A549 (cell line): ENCODE results near the gene TEX55. TPM values are rescaled to one million over a fixed set of nuclear protein-coding genes. Genes with fewer than 3 reads are reported as not detected.

Experiments
- ATAC-seq, 2 experiments: fragments of 200-7000 bp in 1 of 2; fragments of >200 bp in 1 of 2; cut with Nextera tagmentation in 1 of 2; cut with Tn5 transposase in 1 of 2; 3 replicates each; pipeline versions ENCODE4 v1.8.0 to v1.9.1; 2018 to 2020; ENCODE audit warnings: mild to moderate bottlenecking in 1 of 2, moderate library complexity in 1 of 2
- CTCF ChIA-PET: fragments of 300-600 bp; sonication (Branson Sonifier 250); formaldehyde crosslinking; extraction: SDS; loops from one replicate; lab custom pipeline; 2021; ENCODE audit warnings: antibody characterized with exemption, inconsistent platforms; lab: Yijun Ruan, JAX
- POLR2A ChIA-PET: fragments of 350-600 bp; formaldehyde crosslinking; extraction: SDS; loops from one replicate; lab custom pipeline; 2021; ENCODE audit warnings: antibody characterized with exemption, inconsistent platforms; lab: Yijun Ruan, JAX
- DNase-seq, 2 experiments: peaks; one replicate each; pipeline versions ENCODE4 v3.0.0 to v3.0.0-alpha.2; 2011 to 2016; ENCODE audit warnings: low read depth in 1 of 2, low spot score in 1 of 2
- FAIRE-seq: peaks from 2 replicates; lab custom pipeline; 2011; peaks lifted over from hg19 to GRCh38; lab: Jason Lieb, UNC
- H3K27ac ChIP-seq, 2 experiments: fragments of >200 bp; sonication (Bioruptor Twin); formaldehyde crosslinking; 3 replicates each; pipeline ENCODE4 v1.5.1; 2016 to 2017
- H3K4me1 ChIP-seq: fragments of >200 bp; sonication (Bioruptor Twin); formaldehyde crosslinking; 3 replicates; pipeline ENCODE4 v1.6.1; 2016
- H3K4me2 ChIP-seq: fragments of >200 bp; sonication (Bioruptor Twin); formaldehyde crosslinking; 3 replicates; pipeline ENCODE4 v1.6.1; 2016
- H3K4me3 ChIP-seq: fragments of >200 bp; sonication (Bioruptor Twin); formaldehyde crosslinking; 3 replicates; pipeline ENCODE4 v1.5.1; 2016
- H3K9me3 ChIP-seq: fragments of >200 bp; sonication (Bioruptor Twin); formaldehyde crosslinking; 3 replicates; pipeline ENCODE4 v1.6.1; 2016
- CEBPB ChIP-seq, 2 experiments: fragments of >200 bp in 1 of 2; sonication (Bioruptor Twin) in 1 of 2; formaldehyde crosslinking in 1 of 2; IDR thresholded peaks; 2 replicates each; pipeline ENCODE4 v1.6.1; 2012 to 2016
- EP300 ChIP-seq, 2 experiments: fragments of >200 bp; sonication (Bioruptor Twin); formaldehyde crosslinking; IDR thresholded peaks; 2 replicates in 1 of 2; 3 replicates in 1 of 2; pipeline ENCODE4 v1.6.1; 2016 to 2017
- ESRRA ChIP-seq: fragments of 150-350 bp; IDR thresholded peaks from 2 replicates; pipeline ENCODE4 v1.6.1; 2014; ENCODE audit warnings: mild to moderate bottlenecking, low read length, borderline replicate concordance
- FOSB ChIP-seq: fragments of 250-450 bp; sonication (Bioruptor Pico); IDR thresholded peaks from 2 replicates; pipeline ENCODE4 v1.5.0; 2020; ENCODE audit warnings: mild to moderate bottlenecking, moderate library complexity
- FOSL2 ChIP-seq, 2 experiments: fragments of 450-650 bp in 1 of 2; fragments of >200 bp in 1 of 2; sonication (Bioruptor Twin) in 1 of 2; formaldehyde crosslinking; IDR thresholded peaks; 2 replicates each; pipeline versions ENCODE4 v1.5.0 to v1.6.1; 2016 to 2020; ENCODE audit warnings: mild to moderate bottlenecking in 1 of 2, moderate library complexity in 1 of 2
- GATA3 ChIP-seq: IDR thresholded peaks from 2 replicates; pipeline ENCODE4 v1.6.1; 2012; ENCODE audit warnings: borderline replicate concordance
- HEYL ChIP-seq: fragments of 250-450 bp; sonication (Bioruptor Pico); IDR thresholded peaks from 2 replicates; pipeline ENCODE4 v1.8.0; 2021; ENCODE audit warnings: mild to moderate bottlenecking, moderate library complexity
- HOXB13 ChIP-seq: fragments of 250-450 bp; sonication (Bioruptor Pico); IDR thresholded peaks from 2 replicates; pipeline ENCODE4 v1.5.0; 2020; ENCODE audit warnings: low read depth, mild to moderate bottlenecking, moderate library complexity
- JUN ChIP-seq, 2 experiments: fragments of >200 bp; sonication (Bioruptor Twin); formaldehyde crosslinking; IDR thresholded peaks; 2 replicates in 1 of 2; 3 replicates in 1 of 2; pipeline ENCODE4 v1.6.1; 2016 to 2017
- KDM5A ChIP-seq: fragments of 200-600 bp; sonication (generic); IDR thresholded peaks from 2 replicates; pipeline ENCODE4 v1.6.1; 2016; ENCODE audit warnings: antibody characterized with exemption, mild to moderate bottlenecking
- MAFK ChIP-seq: fragments of 450-650 bp; IDR thresholded peaks from 2 replicates; pipeline ENCODE4 v1.6.1; 2014; ENCODE audit not compliant: partially characterized antibody
- MAZ ChIP-seq: fragments of 150-350 bp; IDR thresholded peaks from 2 replicates; pipeline ENCODE4 v1.6.1; 2014; ENCODE audit warnings: antibody characterized with exemption, low read depth, low read length, borderline replicate concordance
- MYC ChIP-seq: IDR thresholded peaks from 2 replicates; pipeline ENCODE4 v1.6.1; 2012; ENCODE audit warnings: mild to moderate bottlenecking, inconsistent platforms, low read length, improper control_type of control experiment, borderline replicate concordance
- NFE2L2 ChIP-seq: fragments of 150-350 bp; conservative IDR thresholded peaks from 2 replicates; pipeline ENCODE4 v1.6.1; 2014; ENCODE audit warnings: low read length
- POLR2A ChIP-seq: IDR thresholded peaks from 2 replicates; pipeline ENCODE4 v1.6.1; 2012; ENCODE audit warnings: mild to moderate bottlenecking, low read length
- RAD21 ChIP-seq, 2 experiments: fragments of >200 bp in 1 of 2; sonication (Bioruptor Twin) in 1 of 2; formaldehyde crosslinking in 1 of 2; IDR thresholded peaks in 1 of 2; conservative IDR thresholded peaks in 1 of 2; 2 replicates in 1 of 2; 3 replicates in 1 of 2; pipeline ENCODE4 v1.6.1; 2012 to 2018; ENCODE audit warnings: inconsistent platforms in 1 of 2
- RARB ChIP-seq: fragments of 250-450 bp; sonication (Bioruptor Pico); IDR thresholded peaks from 2 replicates; pipeline ENCODE4 v1.8.0; 2021; ENCODE audit warnings: mild to moderate bottlenecking, moderate library complexity
- SMC3 ChIP-seq: fragments of >200 bp; sonication (Bioruptor Twin); formaldehyde crosslinking; IDR thresholded peaks from 3 replicates; pipeline ENCODE4 v1.6.1; 2018; ENCODE audit warnings: inconsistent platforms
- ZC3H11A ChIP-seq: fragments of 450-650 bp; IDR thresholded peaks from 2 replicates; pipeline ENCODE4 v1.6.1; 2014; ENCODE audit warnings: antibody characterized with exemption, mild to moderate bottlenecking
- WGBS: methylation state at CpG from one replicate; pipeline ENCODE4 v1.1.6; 2017; ENCODE audit errors: missing lambda C conversion rate; 5-methylcytosine and 5-hydroxymethylcytosine counted together
- polyA plus RNA-seq, 4 experiments: library from polyadenylated mRNA; depleted of rRNA in 3 of 4; stranded (reverse); fragments of >200 nt; fragmentation: RNase III in 1 of 4; extraction: RNeasy Plus Mini Kit Qiagen cat#74134 plus additional on column Dnase treatment in 1 of 4; gene quantifications; 2 replicates in 3 of 4; 3 replicates in 1 of 4; pipeline ENCODE4 v1.2.3, GENCODE V29; 2011 to 2017
- TF ChIP-seq, protein P1 (sequence below): fragments of 250-450 bp; sonication (Bioruptor Pico); IDR thresholded peaks from 2 replicates; pipeline ENCODE4 v1.5.0; 2021; ENCODE audit warnings: mild to moderate bottlenecking, moderate library complexity, borderline replicate concordance
- TF ChIP-seq, protein P2 (sequence below): IDR thresholded peaks from 2 replicates; pipeline ENCODE4 v1.6.1; 2012
- TF ChIP-seq, protein P3 (sequence below): fragments of >200 bp; sonication (Bioruptor Twin); formaldehyde crosslinking; IDR thresholded peaks from 2 replicates; pipeline ENCODE4 v1.6.1; 2016

TEX55 gene
- polyA plus RNA-seq, 2 of the 4 experiments (the other 2 are of a cell fraction): 0.08 TPM; not detected in 1

DNA sequence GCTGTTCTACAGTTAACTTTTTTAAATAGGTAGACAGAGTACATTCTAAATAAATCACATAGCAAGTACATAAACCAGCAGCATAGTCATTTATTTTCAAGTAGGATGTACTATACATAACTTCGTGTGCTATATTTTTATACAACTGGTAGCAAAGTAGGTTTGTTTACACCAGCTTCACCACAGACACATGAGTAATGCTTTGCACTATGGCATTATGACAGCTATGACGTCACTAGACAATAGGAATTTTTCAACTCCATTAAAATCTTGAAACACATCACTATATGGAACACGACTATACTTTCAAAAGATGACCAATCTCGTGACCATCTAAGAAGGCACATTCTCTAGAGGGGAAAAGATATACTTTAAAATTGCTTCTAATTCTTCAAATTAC is 3.5 kb downstream of the TEX55 start:
- Histone ChIP-seq H3K9me3 (peaks cover 16% of the 10 kb centered on the region; the same call in 2 of the 3 replicates), H3K27ac (peak overlapping the region; percentile 45 to 78), H3K4me1 (peaks cover 33% of the 10 kb centered on the region), H3K4me3 (no peak overlapping the region), H3K4me2 (peak overlapping the region; percentile 43)
- ATAC-seq (peak; percentile 52 to 55; a peak in 3 of 6 replicates), FAIRE-seq (peak; percentile 79)
- 21% methylated on average over 4 of the region's 4 CpGs for WGBS
- CTCF ChIA-PET: interaction anchor here (0.9 to 1.3 kb wide), 3 partner anchors 8 to 265 kb away, joined by 4 to 5 read pairs (median 4); no protein-coding TSS in a partner anchor
- POLR2A ChIA-PET: interaction anchor here (0.9 kb wide), 1 partner anchor 314 kb away, joined by 4 read pairs; the partner anchor contains the start of gene TMEM39A
- TF ChIP-seq MAFK: no peak
- TF ChIP-seq, protein P1, sequence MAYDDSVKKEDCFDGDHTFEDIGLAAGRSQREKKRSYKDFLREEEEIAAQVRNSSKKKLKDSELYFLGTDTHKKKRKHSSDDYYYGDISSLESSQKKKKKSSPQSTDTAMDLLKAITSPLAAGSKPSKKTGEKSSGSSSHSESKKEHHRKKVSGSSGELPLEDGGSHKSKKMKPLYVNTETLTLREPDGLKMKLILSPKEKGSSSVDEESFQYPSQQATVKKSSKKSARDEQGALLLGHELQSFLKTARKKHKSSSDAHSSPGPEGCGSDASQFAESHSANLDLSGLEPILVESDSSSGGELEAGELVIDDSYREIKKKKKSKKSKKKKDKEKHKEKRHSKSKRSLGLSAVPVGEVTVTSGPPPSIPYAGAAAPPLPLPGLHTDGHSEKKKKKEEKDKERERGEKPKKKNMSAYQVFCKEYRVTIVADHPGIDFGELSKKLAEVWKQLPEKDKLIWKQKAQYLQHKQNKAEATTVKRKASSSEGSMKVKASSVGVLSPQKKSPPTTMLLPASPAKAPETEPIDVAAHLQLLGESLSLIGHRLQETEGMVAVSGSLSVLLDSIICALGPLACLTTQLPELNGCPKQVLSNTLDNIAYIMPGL (CRISPR knock-in tag): no peak
- no peak for TF ChIP-seq FOSL2 (IDR thresholded peaks at IDR 0.05)
- TF ChIP-seq FOSL2 (CRISPR knock-in tag; IDR thresholded peaks at IDR 0.05): peak; percentile 89
- peak; percentile 40; the same call in 1 of the 2 replicates for TF ChIP-seq GATA3
- TF ChIP-seq KDM5A: no peak
- TF ChIP-seq, protein P2, sequence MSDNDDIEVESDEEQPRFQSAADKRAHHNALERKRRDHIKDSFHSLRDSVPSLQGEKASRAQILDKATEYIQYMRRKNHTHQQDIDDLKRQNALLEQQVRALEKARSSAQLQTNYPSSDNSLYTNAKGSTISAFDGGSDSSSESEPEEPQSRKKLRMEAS: 0 out of 2 replicates have a peak, but pooled peaks have one; percentile 45
- TF ChIP-seq, all 56 proteins: peak for 3
- peak in 1 of 2 experiments; percentile 75 for DNase-seq

DNA sequence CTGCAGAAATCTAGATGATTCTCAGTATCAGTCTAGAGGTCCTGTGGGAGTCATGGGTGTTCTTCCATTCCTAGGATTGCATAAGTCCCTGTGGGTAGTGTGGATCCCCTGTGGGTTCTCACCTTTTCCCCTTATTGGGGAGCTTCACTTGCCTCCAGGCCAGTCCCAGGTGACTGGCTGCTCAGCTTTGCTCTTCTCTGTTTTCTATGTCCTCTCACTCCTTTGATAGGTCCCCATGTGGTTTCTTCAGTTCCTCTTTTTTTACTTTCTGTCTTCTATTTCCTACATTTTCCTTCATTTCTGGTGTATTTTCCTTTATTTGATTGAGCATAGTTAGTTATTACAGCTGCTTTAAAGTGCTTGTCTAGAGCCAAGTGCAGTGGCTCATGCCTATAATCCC is 10.9 kb downstream of the TEX55 start:
- peaks cover 30% of the 10 kb centered on the region for H3K9me3 ChIP-seq
- no peak for DNase-seq
- no peak overlapping the region for H3K4me3 ChIP-seq
- ChIA-PET CTCF (interaction anchor here (0.8 to 3.6 kb wide), 4 partner anchors 8 to 70 kb away, joined by 3 to 12 read pairs (median 4); partner anchors contain the start of gene TEX55), POLR2A (no interaction called here)
- H3K27ac ChIP-seq: no peak overlapping the region
- H3K4me2 ChIP-seq: no peak overlapping the region
- TF ChIP-seq MAZ: no peak
- TF ChIP-seq NFE2L2: no peak
- TF ChIP-seq, protein P2: no peak
- TF ChIP-seq POLR2A: no peak
- TF ChIP-seq HEYL (CRISPR knock-in tag): no peak
- TF ChIP-seq, protein P3, sequence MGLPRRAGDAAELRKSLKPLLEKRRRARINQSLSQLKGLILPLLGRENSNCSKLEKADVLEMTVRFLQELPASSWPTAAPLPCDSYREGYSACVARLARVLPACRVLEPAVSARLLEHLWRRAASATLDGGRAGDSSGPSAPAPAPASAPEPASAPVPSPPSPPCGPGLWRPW: no peak
- TF ChIP-seq SMC3: no peak
- TF ChIP-seq FOSB (CRISPR knock-in tag): no peak
- TF ChIP-seq ESRRA: no peak
- no peak for TF ChIP-seq RARB (CRISPR knock-in tag)
- no peak for TF ChIP-seq RAD21 (conservative IDR thresholded peaks at IDR 0.05 in 1 of 2, IDR thresholded peaks at IDR 0.05 in 1 of 2)
- H3K4me1 ChIP-seq: peaks cover 7% of the 10 kb centered on the region; the same call in 1 of the 3 replicates
- no peak for FAIRE-seq
- no peak for ATAC-seq

DNA sequence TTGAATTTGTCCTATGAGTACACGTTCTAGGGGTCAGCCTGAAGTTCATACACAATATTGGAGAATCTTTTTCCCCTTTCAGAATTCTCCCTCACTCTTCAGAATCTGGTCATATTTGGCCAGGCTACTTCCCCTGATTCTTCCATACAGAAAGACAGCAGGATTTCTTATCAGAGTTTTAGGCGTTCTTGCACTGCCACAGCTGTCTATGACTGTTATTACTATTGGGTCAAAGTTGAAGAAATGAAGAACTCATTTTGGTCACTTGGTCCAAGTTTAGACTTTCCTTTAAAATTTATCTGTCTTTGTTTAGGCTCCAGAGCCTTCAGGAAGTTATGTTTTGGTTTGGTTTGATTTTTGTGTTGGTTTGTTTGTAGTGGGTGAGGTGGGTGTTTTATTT is 12.0 kb downstream of the TEX55 start:
- Histone ChIP-seq H3K4me1 (peaks cover 7% of the 10 kb centered on the region; the same call in 1 of the 3 replicates), H3K9me3 (peaks cover 30% of the 10 kb centered on the region), H3K4me2 (no peak overlapping the region), H3K4me3 (no peak overlapping the region), H3K27ac (no peak overlapping the region)
- no peak for DNase-seq
- CTCF ChIA-PET: interaction anchor here (1.4 to 3.6 kb wide), 2 partner anchors 9 to 12 kb away, joined by 5 to 12 read pairs; partner anchors contain the start of gene TEX55
- TF ChIP-seq POLR2A: no peak
- no peak for TF ChIP-seq RAD21 (conservative IDR thresholded peaks at IDR 0.05 in 1 of 2, IDR thresholded peaks at IDR 0.05 in 1 of 2)
- TF ChIP-seq RARB (CRISPR knock-in tag): no peak
- TF ChIP-seq GATA3: no peak
- no peak for TF ChIP-seq MAZ
- no peak for TF ChIP-seq ZC3H11A
- TF ChIP-seq JUN (IDR thresholded peaks at IDR 0.05): no peak
- no peak for TF ChIP-seq NFE2L2
- no peak for TF ChIP-seq CEBPB (IDR thresholded peaks at IDR 0.05)
- TF ChIP-seq EP300 (IDR thresholded peaks at IDR 0.05): no peak
- no peak for TF ChIP-seq MYC
- TF ChIP-seq HOXB13 (CRISPR knock-in tag): no peak
- POLR2A ChIA-PET: no interaction called here
- ATAC-seq: no peak
- 87% methylated on average over 2 of the region's 2 CpGs for WGBS
- FAIRE-seq: no peak
